GM12878 (cell line): ENCODE results near the gene MAP3K4. TPM values are rescaled to one million over a fixed set of nuclear protein-coding genes. Genes with fewer than 3 reads are reported as not detected.

ENCODE experiments used
- ATAC-seq: fragments of 200-7000 bp; cut with Tn5 transposase; 3 replicates; pipeline ENCODE4 v1.9.1; 2020; ENCODE audit warnings: mild to moderate bottlenecking, moderate library complexity
- BruUV-seq: library from RNA; stranded (reverse); fragments of 400-500 nt; replicated peaks from 2 replicates; lab custom pipeline; 2021; lab: Mats Ljungman, UMichigan
- CTCF ChIA-PET: fragments of 300-600 bp; sonication (Branson Sonifier 250); formaldehyde crosslinking; extraction: SDS; loops from one replicate; lab custom pipeline; 2021; ENCODE audit warnings: inconsistent platforms; lab: Yijun Ruan, JAX
- POLR2A ChIA-PET: fragments of 350-600 bp; formaldehyde crosslinking; extraction: SDS; loops from one replicate; lab custom pipeline; 2021; ENCODE audit warnings: inconsistent platforms; lab: Charles Lee
- RAD21 ChIA-PET: fragments of 300-600 bp; sonication (Branson Sonifier 250); formaldehyde crosslinking; loops from one replicate; lab custom pipeline; 2023; ENCODE audit warnings: antibody characterized with exemption; ENCODE audit not compliant: unreplicated experiment; lab: Charles Lee
- SMC1A ChIA-PET: fragments of 300-600 bp; sonication (Branson Sonifier 250); formaldehyde crosslinking; loops from one replicate; lab custom pipeline; 2023; ENCODE audit not compliant: unreplicated experiment, uncharacterized antibody; lab: Charles Lee
- DNase-seq: peaks from one replicate; pipeline ENCODE4 v3.0.0-alpha.2; 2011; ENCODE audit warnings: low read depth, low spot score
- FAIRE-seq: peaks from 3 replicates; lab custom pipeline; 2011; peaks lifted over from hg19 to GRCh38; lab: Jason Lieb, UNC
- H2AFZ ChIP-seq: 2 replicates; pipeline ENCODE4 v1.6.0; 2011; ENCODE audit warnings: low read depth, low read length, control low read depth; ENCODE audit not compliant: control insufficient read depth
- H3K27ac ChIP-seq: 2 replicates; pipeline ENCODE4 v1.5.1; 2011; ENCODE audit warnings: control low read depth; ENCODE audit not compliant: control insufficient read depth, insufficient read depth
- H3K27me3 ChIP-seq, 2 experiments: replicated peaks in 1 of 2; 2 replicates each; pipeline versions ENCODE4 v1.6.0 to v1.6.1; 2011; ENCODE audit warnings: low read length in 1 of 2; ENCODE audit not compliant: control insufficient read depth in 2 of 2, insufficient read depth in 2 of 2
- H3K36me3 ChIP-seq, 2 experiments: 2 replicates each; pipeline ENCODE4 v1.5.1; 2011; ENCODE audit warnings: low read length in 1 of 2; ENCODE audit not compliant: control insufficient read depth in 2 of 2, insufficient read depth in 2 of 2
- H3K4me1 ChIP-seq: 2 replicates; pipeline ENCODE4 v1.6.1; 2011; ENCODE audit warnings: mild to moderate bottlenecking, low read length, moderate library complexity, mixed read lengths; ENCODE audit not compliant: control insufficient read depth, insufficient read depth
- H3K4me2 ChIP-seq: 2 replicates; pipeline ENCODE4 v1.6.0; 2011; ENCODE audit warnings: control low read depth; ENCODE audit not compliant: control insufficient read depth, insufficient read depth
- H3K4me3 ChIP-seq: fragments of 200-600 bp; sonication (generic); 2 replicates; pipeline ENCODE4 v1.5.1; 2016
- H3K79me2 ChIP-seq: 2 replicates; pipeline ENCODE4 v1.6.0; 2011; ENCODE audit warnings: low read length; ENCODE audit not compliant: control insufficient read depth, insufficient read depth
- H3K9ac ChIP-seq: 2 replicates; pipeline ENCODE4 v1.8.0; 2011; ENCODE audit warnings: low read length, control low read depth, mixed read lengths; ENCODE audit not compliant: control insufficient read depth, insufficient read depth
- H3K9me3 ChIP-seq: replicated peaks from 3 replicates; pipeline ENCODE4 v1.5.1; 2011; ENCODE audit warnings: mild to moderate bottlenecking, low read length; ENCODE audit not compliant: control insufficient read depth, insufficient read depth
- H4K20me1 ChIP-seq: 2 replicates; pipeline ENCODE4 v1.6.0; 2011; ENCODE audit not compliant: control insufficient read depth, insufficient read depth
- ASH2L ChIP-seq: fragments of 300-600, 200-600 bp; sonication (generic); IDR thresholded peaks from 2 replicates; pipeline ENCODE4 v1.6.1; 2017; ENCODE audit warnings: low read depth, mild to moderate bottlenecking, borderline replicate concordance
- BACH1 ChIP-seq: fragments of 450-650 bp; IDR thresholded peaks from 2 replicates; pipeline ENCODE4 v1.6.1; 2017; ENCODE audit warnings: mild to moderate bottlenecking, borderline replicate concordance
- CBX5 ChIP-seq: sonication (generic); IDR thresholded peaks from 2 replicates; pipeline ENCODE4 v1.6.1; 2016; ENCODE audit warnings: low read depth, moderate library complexity, mild to moderate bottlenecking, inconsistent platforms
- CHD2 ChIP-seq: IDR thresholded peaks from 2 replicates; pipeline ENCODE4 v1.6.1; 2011; ENCODE audit warnings: low read depth, low read length, improper control_type of control experiment, borderline replicate concordance
- ESRRA ChIP-seq: IDR thresholded peaks from 2 replicates; pipeline ENCODE4 v1.6.1; 2012; ENCODE audit warnings: mild to moderate bottlenecking, low read length, improper control_type of control experiment
- FOS ChIP-seq: IDR thresholded peaks from 3 replicates; pipeline ENCODE4 v1.6.1; 2011; ENCODE audit warnings: borderline replicate concordance; ENCODE audit not compliant: insufficient read length; ENCODE audit errors: extremely low read depth
- HDAC2 ChIP-seq: fragments of 200-600 bp; sonication (generic); IDR thresholded peaks from 2 replicates; pipeline ENCODE4 v1.6.1; 2017
- IKZF1 ChIP-seq: fragments of 450-650 bp; conservative IDR thresholded peaks from 2 replicates; pipeline ENCODE4 v1.6.1; 2017; ENCODE audit warnings: antibody characterized with exemption, mild to moderate bottlenecking
- NRF1 ChIP-seq: conservative IDR thresholded peaks from 2 replicates; pipeline ENCODE4 v1.6.1; 2011; ENCODE audit warnings: mild to moderate bottlenecking, low read depth, low read length, improper control_type of control experiment
- PML ChIP-seq: IDR thresholded peaks from 2 replicates; pipeline ENCODE4 v1.6.1; 2012; ENCODE audit warnings: low read length, inconsistent platforms
- POLR2AphosphoS2 ChIP-seq: IDR thresholded peaks from 2 replicates; pipeline ENCODE4 v1.6.1; 2011; ENCODE audit warnings: low read depth, mild to moderate bottlenecking, low read length, improper control_type of control experiment, moderate library complexity
- RBBP5 ChIP-seq: fragments of 200-600 bp; sonication (generic); conservative IDR thresholded peaks from 2 replicates; pipeline ENCODE4 v1.6.1; 2016
- RELA ChIP-seq: fragments of 450-650 bp; IDR thresholded peaks from 2 replicates; pipeline ENCODE4 v1.8.0; 2014; ENCODE audit warnings: borderline replicate concordance; ENCODE audit not compliant: partially characterized antibody
- RFX5 ChIP-seq: IDR thresholded peaks from 2 replicates; pipeline ENCODE4 v1.6.1; 2011; ENCODE audit warnings: low read depth, low read length, improper control_type of control experiment
- RUNX3 ChIP-seq: IDR thresholded peaks from 2 replicates; pipeline ENCODE4 v1.6.1; 2012; ENCODE audit warnings: low read length, inconsistent platforms
- SIN3A ChIP-seq: IDR thresholded peaks from 2 replicates; pipeline ENCODE4 v1.6.1; 2012; ENCODE audit warnings: low read depth, low read length, improper control_type of control experiment
- YY1 ChIP-seq: IDR thresholded peaks from 2 replicates; pipeline ENCODE4 v1.6.1; 2011; ENCODE audit warnings: low read depth, mild to moderate bottlenecking, low read length
- WGBS: methylation state at CpG from one replicate; pipeline ENCODE4 v1.1.6; 2016; ENCODE audit warnings: low lambda C conversion rate; ENCODE audit not compliant: insufficient replicate concordance, insufficient coverage; ENCODE audit errors: missing lambda C conversion rate; 5-methylcytosine and 5-hydroxymethylcytosine counted together
- in situ Hi-C: fragments of 300-500 bp; cut with MboI; formaldehyde crosslinking; loops from 9 replicates; pipeline ENCODE4 v1.14.3; 2018; ENCODE audit warnings: mixed read lengths
- intact Hi-C: fragments of 100-400 bp; cut with micrococcal nuclease; formaldehyde crosslinking; loops from one replicate; pipeline ENCODE4 v1.14.2; 2022; ENCODE audit not compliant: unreplicated experiment
- polyA plus RNA-seq, 11 experiments: library from polyadenylated mRNA; depleted of rRNA in 4 of 11; unstranded in 6 of 11; stranded (reverse) in 5 of 11; fragments of >200 nt; fragmentation: Nextera tagmentation in 4 of 11; fragmentation: Illumina TruSeq in 1 of 11; extraction: Ambion mirVana in 4 of 11; extraction: Trizol in 1 of 11; gene quantifications; 1 replicate in 1 of 11; 2 replicates in 10 of 11; pipeline versions ENCODE4 v1.2.1 to v1.2.3, GENCODE V29; 2011 to 2016; ENCODE audit warnings: inconsistent platforms in 2 of 11, missing spikeins in 2 of 11, low read depth in 1 of 11
- total RNA-seq, 4 experiments: library from RNA; depleted of rRNA in 3 of 4; stranded (reverse); fragments of >200 nt in 3 of 4; fragmentation: Illumina TruSeq in 1 of 4; extraction: Trizol in 1 of 4; gene quantifications; 2 replicates each; pipeline versions ENCODE4 v1.2.1 to v1.2.3, GENCODE V29; 2013 to 2021
- TF ChIP-seq, protein P1 (sequence below): fragments of 450-650 bp; IDR thresholded peaks from 2 replicates; pipeline ENCODE4 v1.6.1; 2017; ENCODE audit warnings: borderline replicate concordance
- TF ChIP-seq, protein P2 (sequence below): fragments of 450-650 bp; IDR thresholded peaks from 2 replicates; pipeline ENCODE4 v1.6.1; 2016; ENCODE audit warnings: mild to moderate bottlenecking

MAP3K4 gene
- total and polyA plus RNA-seq, 10 of the 15 experiments (the other 5 are each of a cell fraction or from before 2014, with no cell fraction given): 14.0 to 44.5 (median 23.1) TPM

DNA sequence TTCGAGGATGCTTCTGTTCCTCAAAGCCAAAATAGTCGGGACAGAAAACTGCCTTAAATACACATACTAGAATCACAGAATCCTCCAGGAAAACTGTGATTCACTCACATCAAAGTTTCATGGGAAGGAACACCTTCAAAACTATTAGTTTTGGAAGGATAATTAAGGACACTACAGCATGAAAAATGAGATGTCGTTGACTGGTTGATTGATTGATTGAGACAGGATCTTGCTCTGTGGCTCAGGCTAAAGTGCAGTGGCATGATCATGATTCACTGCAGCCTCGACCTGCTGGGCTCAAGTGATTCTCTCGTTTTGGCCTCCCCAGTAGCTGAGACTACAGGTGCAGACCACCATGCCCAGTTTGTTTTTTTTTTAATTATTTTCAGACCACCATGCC, 25.7 kb upstream of the MAP3K4 start:
- Histone ChIP-seq H4K20me1 (no peaks in the 10 kb centered on the region), H3K27ac (no peak overlapping the region), H3K9me3 (no peaks in the 10 kb centered on the region)
- SMC1A ChIA-PET: no interaction called here
- DNase-seq (no peak), ATAC-seq (no peak)
- RAD21 ChIA-PET: no interaction called here
- no peak for TF ChIP-seq HDAC2
- TF ChIP-seq RELA: no peak
- no peak for TF ChIP-seq RUNX3
- no peak for TF ChIP-seq NRF1
- no peak for TF ChIP-seq IKZF1
- no peak for TF ChIP-seq CHD2
- no peak for TF ChIP-seq RFX5
- no peak for TF ChIP-seq POLR2AphosphoS2
- TF ChIP-seq ASH2L: no peak
- no peak for TF ChIP-seq PML
- no peak for TF ChIP-seq RBBP5
- no peak for TF ChIP-seq CBX5
- TF ChIP-seq, protein P1, sequence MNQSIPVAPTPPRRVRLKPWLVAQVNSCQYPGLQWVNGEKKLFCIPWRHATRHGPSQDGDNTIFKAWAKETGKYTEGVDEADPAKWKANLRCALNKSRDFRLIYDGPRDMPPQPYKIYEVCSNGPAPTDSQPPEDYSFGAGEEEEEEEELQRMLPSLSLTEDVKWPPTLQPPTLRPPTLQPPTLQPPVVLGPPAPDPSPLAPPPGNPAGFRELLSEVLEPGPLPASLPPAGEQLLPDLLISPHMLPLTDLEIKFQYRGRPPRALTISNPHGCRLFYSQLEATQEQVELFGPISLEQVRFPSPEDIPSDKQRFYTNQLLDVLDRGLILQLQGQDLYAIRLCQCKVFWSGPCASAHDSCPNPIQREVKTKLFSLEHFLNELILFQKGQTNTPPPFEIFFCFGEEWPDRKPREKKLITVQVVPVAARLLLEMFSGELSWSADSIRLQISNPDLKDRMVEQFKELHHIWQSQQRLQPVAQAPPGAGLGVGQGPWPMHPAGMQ: no peak
- TF ChIP-seq, protein P2, sequence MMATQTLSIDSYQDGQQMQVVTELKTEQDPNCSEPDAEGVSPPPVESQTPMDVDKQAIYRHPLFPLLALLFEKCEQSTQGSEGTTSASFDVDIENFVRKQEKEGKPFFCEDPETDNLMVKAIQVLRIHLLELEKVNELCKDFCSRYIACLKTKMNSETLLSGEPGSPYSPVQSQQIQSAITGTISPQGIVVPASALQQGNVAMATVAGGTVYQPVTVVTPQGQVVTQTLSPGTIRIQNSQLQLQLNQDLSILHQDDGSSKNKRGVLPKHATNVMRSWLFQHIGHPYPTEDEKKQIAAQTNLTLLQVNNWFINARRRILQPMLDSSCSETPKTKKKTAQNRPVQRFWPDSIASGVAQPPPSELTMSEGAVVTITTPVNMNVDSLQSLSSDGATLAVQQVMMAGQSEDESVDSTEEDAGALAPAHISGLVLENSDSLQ: no peak
- TF ChIP-seq BACH1: no peak
- no peak for TF ChIP-seq FOS
- TF ChIP-seq SIN3A: no peak
- no peak for TF ChIP-seq ESRRA
- no peak for TF ChIP-seq YY1
- TF ChIP-seq, all 136 proteins: peak for 0
- H3K36me3 ChIP-seq: no peaks in the 10 kb centered on the region
- no TSS peak for BruUV-seq
- H3K9ac ChIP-seq: no peak overlapping the region
- no peak for FAIRE-seq
- H3K27me3 ChIP-seq: no peaks in the 10 kb centered on the region; a peak in 1 of 4 replicates
- in situ Hi-C loops (no loop called here), intact Hi-C loops (no loop called here)
- H3K4me3 ChIP-seq: no peak overlapping the region
- ChIA-PET POLR2A (no interaction called here), CTCF (interaction anchor here (0.6 kb wide), 1 partner anchor 65 kb away, joined by 5 read pairs; no protein-coding TSS in a partner anchor)
- no peaks in the 10 kb centered on the region for H3K4me1 ChIP-seq
- no peak overlapping the region for H2AFZ ChIP-seq
- no peaks in the 10 kb centered on the region for H3K79me2 ChIP-seq
- WGBS: 22% methylated on average over 5 of the region's 5 CpGs
- no peak overlapping the region for H3K4me2 ChIP-seq
